HG03378 (cell line): ENCODE data around the gene ARHGAP24.
"Not testable (repeated sequence)": the region's sequence is repeated elsewhere in the genome, so short reads cannot be mapped to it uniquely, and the experiment has no call there.

Experiments
- ATAC-seq: cut with Tn5 transposase; IDR thresholded peaks from one replicate; pipeline ENCODE4 v1.9.1; 2021; ENCODE audit warnings: mild to moderate bottlenecking, moderate library complexity; ENCODE audit not compliant: unreplicated experiment

The ARHGAP24 gene

DNA sequence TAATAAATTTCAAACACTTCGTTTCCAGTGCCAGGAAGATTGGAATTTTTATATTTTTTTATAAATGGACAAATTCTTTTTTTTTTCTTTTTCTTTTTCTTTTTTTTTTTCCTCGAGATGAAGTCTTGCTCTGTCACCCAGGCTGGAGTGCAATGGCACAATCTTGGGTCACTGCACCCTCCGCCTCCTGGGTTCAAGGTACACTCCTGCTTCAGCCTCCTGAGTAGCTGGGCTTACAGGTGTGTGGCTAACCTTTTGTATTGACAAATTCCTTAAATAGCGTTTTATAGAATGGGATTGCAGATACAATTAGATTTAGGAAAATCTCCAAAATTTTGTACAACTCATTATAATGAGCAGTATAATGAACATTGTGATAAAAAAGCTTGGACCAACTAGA, 328.9 kb downstream of the ARHGAP24 start:
- ATAC-seq, result no peak

DNA sequence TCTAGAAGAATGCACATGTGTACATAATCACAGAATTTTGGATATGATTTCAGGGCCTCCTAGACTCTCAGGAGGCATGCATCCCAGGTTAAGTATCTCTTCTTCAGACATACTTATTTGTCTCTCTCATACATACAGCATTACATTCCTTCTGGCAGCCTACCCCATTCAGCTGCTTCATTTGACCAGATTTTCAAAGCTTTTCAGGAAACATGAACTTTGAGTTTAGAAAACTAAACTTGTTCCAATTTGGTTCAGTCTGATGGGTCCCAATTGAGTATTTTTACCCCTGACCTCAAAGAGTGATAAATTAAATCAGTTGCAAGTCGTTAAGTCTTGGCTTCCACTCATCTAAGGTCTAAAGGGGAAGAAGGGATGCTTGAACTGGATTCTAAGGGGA, 330.9 kb downstream of the ARHGAP24 start:
- ATAC-seq, result no peak

GRCh38 chr4:85806334-85806733, 331.4 kb downstream of the ARHGAP24 start:
- ATAC-seq, result no peak

GRCh38 chr4:85807247-85807950, 332.4 kb downstream of the ARHGAP24 start:
- ATAC-seq, result no peak

DNA sequence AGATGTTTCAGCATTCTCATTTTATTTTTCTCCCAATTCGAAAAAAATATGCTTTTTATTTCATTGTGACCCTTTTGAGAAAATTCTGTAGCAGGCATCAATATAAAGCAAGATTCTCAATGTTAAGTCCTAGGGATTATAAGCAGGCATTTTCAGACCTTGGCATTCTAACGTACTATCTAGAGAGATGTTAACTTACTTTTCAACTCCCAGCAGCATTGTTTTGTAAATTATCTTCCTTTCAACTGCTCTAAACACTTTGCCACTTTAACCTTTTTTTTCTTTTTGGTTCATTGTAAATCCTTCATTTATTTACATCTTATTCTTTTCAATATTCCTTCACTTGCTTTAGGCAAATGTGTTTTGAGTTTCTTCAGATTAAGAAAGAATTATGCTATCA, 333.2 kb downstream of the ARHGAP24 start:
- no peak for ATAC-seq

- ATAC-seq, result no peak
Measured at GRCh38 chr4:85808864-85809263, 333.9 kb downstream of the ARHGAP24 start.

DNA sequence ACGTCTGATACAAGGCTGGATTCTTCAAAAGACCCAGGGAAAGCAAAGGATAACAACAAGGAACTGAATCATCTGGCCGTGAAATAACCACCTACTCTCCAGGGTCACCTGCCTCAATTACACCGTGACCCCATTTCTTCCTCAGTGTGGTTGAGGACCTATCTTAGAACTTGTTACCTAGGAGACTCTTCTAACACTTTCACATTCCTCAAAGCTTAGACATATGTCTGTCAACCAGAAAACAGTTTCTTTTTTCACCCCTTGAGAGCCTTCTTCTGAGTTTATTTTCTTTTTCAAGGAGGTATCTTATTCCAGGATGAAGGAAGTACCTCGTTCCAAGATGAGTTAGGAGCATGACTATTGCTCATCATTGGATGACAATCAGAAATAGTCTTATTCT, 337.8 kb downstream of the ARHGAP24 start:
- ATAC-seq, result no peak

DNA sequence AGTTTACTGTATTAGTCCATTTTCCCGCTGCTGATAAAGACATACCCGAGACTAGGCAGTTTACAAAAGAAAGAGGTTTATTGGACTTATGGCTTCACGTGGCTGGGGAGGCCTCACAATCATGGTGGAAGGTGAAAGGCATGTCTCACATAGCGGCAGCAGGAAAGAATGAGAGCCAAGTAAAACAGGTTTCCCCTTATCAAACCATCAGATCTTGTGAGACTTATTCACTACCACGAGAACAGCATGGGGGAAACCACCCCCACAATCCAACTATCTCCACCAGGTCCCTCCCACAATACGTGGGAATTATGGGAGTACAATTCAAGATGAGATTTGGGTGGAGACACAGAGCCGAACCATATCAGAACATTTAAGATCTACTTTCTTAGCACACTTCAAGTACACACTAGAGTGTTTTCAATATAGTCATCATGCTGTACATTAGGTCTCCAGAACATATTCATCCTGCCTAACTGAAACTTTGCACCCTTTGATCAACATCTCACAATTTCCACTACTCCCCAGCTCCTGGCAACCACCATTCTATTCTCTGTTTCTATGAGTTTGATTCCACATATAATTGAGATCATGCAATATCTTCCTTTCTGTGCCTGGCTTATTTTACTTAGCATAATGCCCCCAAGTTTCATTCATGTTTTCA, 341.0 kb downstream of the ARHGAP24 start:
- no peak for ATAC-seq

DNA sequence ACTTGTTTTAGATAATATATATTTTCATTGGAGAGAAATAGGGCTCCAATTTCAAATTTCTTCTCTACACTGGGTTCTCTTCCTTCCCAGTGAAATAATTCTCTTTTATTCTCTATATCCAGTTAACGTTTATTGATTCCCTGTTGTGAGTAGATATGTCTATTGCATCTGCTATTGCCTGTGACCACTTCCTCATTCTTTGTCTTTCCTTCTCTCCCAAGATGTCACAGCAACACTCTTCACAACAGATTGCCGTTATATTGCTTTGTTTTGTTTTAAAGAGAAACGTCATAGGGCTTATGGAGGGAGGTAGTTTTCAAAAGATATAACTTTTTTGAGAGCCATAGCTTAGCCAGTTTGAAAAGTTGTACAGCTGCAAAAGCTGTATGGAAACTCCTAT, 343.8 kb downstream of the ARHGAP24 start:
- ATAC-seq, result no peak

DNA sequence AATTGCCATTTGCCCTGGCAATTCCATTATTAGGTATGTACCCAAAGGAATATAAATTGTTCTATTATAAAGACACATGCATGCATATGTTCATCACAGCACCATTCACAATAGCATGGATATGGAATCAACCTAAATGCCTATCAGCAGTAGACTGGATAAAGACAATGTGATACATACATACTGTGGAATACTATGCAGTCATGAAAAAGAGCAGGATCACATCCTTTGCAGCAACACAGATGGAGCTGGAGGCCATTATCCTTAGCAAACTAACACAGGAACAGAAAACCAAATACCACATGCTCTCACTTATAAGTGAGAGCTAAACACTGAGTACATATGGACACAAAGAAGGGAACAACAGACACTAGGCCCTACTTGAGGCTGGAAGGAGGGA, 345.2 kb downstream of the ARHGAP24 start:
- ATAC-seq, result not testable (repeated sequence)

DNA sequence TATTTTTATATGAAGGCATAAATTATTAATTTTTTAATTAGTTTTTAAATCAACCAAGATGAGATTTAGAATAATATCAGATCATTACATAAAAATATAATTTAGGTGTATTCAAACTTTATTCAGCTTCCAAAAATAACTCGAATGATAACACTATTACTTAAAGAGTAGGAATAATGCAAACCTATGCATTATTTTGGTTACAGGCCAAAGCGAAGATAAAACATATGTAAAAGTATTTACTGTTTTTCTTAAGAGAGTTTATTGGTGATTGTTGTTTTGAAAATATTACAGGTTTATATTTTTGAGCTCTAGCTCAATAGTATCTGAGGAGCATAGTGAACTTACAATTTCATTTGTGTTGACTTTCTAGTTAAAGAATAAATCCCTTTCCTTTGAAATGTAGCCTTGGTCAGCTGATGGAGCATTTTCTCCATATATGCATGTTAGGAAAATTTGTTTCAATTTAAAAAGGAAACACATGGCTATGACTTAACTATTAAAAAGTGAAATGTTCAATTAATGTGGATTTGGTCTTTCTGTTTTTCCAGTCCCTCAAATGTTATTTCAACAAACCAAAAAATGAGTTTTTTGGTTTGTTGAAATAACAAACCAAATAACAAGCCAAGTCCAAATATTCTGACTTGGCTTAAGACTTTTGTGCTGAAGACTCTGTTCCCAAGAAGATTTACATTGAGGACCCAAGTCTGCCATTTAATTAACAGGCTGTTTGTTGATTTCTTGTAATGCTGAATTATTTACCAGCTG, 346.9 kb downstream of the ARHGAP24 start:
- ATAC-seq, result no peak

- no peak for ATAC-seq
Measured at GRCh38 chr4:85823295-85823694, 348.3 kb downstream of the ARHGAP24 start.

DNA sequence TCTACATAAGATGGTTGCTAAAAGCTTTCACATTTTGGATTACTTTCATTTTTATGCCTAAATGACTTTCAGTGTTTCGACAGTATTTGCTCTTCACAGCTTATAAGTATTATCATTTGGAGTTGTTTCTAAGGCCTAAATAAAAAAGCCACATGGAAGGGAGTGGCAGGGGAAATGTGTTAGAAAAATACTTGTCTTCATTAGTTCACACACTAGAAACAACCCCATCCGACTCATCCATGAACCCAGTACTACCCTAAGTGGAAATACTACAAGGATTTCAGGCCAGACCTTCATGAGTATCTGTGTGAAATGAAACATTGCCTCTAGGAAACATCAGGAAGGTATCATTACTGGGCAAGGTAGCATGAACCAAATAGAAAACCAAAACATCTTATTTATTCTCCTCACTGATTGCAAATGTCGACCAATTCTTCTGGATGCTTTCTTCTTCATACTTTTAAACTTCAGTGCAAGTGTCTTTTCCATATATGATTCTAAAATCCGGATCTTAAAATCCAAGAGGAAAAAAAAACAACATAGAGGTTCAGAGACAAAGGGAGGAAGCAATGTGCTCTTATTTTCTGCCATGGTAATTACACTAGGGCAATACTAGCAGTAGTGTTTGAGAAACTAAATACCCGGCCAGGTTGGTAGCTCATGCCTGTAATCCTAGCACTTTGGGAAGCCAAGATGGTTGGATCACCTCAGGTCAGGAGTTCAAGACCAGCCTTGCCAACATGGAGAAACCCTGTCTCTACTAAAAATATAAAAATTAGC, 349.4 kb downstream of the ARHGAP24 start:
- no peak for ATAC-seq

DNA sequence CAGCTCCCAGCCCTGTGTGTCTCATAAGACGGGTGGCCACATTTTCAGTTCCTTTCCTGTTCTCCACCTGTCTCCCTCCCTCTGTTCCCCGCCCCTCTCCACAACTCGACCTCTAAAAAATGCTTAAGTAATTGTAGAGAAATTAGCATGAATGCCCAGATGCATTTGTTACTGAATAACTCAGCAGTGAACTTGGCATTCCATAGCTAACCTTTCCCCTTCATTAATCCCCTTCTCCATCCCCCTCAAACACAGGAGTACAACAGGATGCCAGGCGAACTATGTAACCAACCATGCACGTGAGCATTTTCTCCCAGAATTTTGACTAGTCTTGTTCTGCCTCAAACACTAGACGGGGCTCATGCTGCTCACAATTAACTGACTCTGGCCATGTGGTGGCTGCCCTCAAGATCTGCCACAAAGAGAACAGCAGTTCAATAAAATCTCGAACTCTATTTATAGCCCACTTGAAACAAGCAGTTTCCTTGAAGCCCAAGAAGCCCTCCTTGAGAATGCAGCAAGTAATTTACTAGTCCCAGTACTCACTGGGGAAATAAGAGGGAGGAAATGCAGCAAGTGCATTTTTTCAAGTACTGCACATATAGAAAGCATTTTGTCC, 351.2 kb downstream of the ARHGAP24 start:
- ATAC-seq, result no peak

DNA sequence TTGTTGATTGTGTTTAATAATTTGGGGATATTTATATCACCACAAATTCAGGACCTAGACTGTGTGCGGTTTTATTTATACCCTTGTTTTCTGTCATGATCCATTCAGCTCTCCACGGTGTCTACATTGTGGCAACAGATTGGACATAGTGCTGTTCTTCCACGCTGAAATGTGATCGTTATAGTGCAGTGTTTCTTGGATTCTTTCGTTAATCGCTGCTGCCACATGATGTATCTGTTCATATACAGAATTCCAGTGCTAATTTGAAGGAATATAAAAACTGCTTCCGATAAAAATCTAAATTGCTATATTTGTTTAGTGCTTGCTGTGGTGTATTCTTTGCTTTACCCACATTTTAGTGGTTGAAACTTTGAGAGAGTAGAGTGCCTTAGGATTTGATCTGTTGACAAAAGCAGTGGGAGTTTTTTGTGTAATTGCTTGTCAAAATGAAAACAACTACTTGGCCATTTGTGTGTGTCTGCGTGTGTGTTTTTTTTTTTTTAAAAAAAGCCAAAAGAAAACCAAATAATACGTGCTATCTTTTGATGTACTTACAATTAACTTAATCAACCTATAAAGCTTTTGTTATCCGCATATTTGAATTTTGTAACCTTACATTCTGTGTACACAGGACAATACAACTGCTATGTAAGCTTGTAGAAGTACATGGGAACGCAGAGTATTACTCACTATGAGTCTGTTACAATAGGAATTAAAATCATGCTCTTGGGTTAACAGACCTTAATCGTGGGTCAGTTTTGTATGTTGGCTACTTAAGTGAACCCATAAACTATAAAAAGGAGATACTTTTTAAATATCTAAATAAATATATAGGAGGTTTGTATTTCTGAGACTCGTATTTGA, 353.3 kb downstream of the ARHGAP24 start:
- ATAC-seq, result no peak

DNA sequence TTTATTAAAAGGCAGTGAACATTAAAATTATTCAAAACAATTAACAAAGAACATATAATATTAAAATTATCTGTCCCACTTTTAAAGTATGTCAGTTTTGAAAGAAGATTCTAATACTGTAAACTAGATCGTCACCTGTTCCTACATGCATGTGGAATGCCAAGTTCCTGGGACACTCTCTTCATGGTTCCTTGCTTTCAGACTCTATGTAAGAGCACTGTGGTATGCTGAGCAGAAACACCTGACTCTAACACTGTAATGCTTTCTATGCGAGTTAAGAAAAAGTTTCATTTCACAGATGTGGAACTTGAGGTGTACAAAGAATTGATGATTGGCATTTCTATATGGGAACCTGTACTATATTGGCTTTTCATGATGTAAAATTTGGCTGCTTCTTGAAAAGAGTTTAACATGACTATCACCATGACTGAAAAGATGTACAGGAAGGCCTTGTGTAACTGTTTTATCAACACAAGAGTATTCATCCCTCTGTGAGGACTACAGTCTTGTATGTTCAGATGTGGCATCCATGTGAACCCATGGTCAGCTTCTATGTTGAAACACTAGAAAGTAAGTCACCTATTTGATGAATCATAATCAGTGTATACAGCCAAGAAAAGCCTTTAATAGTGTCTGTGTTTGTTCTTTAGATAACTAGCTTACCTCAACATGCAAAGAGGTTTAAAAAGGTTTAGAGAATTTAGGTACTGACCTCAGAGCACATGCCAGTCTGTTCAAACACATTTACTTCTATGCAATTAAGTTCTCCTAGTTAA, 354.5 kb downstream of the ARHGAP24 start:
- no peak for ATAC-seq

GRCh38 chr4:85831647-85832046, 356.7 kb downstream of the ARHGAP24 start:
- ATAC-seq, result no peak

DNA sequence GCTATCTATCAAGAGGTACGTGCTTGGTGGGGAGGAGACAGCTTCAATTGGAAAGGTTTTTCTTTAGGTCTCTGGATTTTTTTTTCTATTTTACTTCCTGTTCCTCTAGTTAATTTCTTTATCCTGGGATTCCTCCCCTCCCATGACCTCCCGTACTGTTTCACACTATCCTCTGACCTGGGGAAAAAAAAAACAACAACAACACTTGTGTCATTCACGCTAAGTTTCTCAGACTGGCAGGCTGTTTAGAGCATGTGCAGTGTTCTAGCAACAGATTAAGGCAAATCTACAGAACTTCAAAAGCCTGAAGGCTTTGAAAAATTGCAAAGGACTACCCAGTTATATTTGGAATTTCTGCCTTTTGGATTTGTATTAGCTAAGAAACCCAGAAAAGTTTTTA, 358.4 kb downstream of the ARHGAP24 start:
- ATAC-seq, result no peak

- ATAC-seq, result no peak
Measured at GRCh38 chr4:85834934-85835333, 360.0 kb downstream of the ARHGAP24 start.
